Glutamatergic neuron (in vitro differentiated cells): ENCODE measurements around the gene PHF14. TPM values are rescaled to one million over a fixed set of nuclear protein-coding genes. Genes with fewer than 3 reads are reported as not detected.

Source experiments
- DNase-seq: peaks from one replicate; pipeline ENCODE4 v3.0.0; 2022
- H3K27ac Mint-ChIP-seq: one replicate; pipeline ENCODE4 v1.8.0; 2020; ENCODE audit warnings: mild to moderate bottlenecking, mixed read lengths, inconsistent platforms; ENCODE audit not compliant: unreplicated experiment
- H3K27me3 Mint-ChIP-seq: one replicate; pipeline ENCODE4 v1.8.0; 2020; ENCODE audit warnings: mild to moderate bottlenecking, moderate library complexity, mixed read lengths, inconsistent platforms; ENCODE audit not compliant: unreplicated experiment
- H3K36me3 Mint-ChIP-seq: one replicate; pipeline ENCODE4 v1.8.0; 2020; ENCODE audit warnings: mild to moderate bottlenecking, mixed read lengths, inconsistent platforms; ENCODE audit not compliant: unreplicated experiment
- H3K4me1 Mint-ChIP-seq: one replicate; pipeline ENCODE4 v1.8.0; 2020; ENCODE audit warnings: mild to moderate bottlenecking, low read depth, mixed read lengths, inconsistent platforms; ENCODE audit not compliant: unreplicated experiment
- H3K4me3 Mint-ChIP-seq: one replicate; pipeline ENCODE4 v1.8.0; 2020; ENCODE audit warnings: mild to moderate bottlenecking, mixed read lengths, inconsistent platforms; ENCODE audit not compliant: unreplicated experiment
- H3K9me3 Mint-ChIP-seq: one replicate; pipeline ENCODE4 v1.8.0; 2020; ENCODE audit warnings: mild to moderate bottlenecking, moderate library complexity, mixed read lengths, inconsistent platforms; ENCODE audit not compliant: unreplicated experiment
- CTCF ChIP-seq: fragments of 200-600 bp; sonication (generic); IDR thresholded peaks from one replicate; pipeline ENCODE4 v1.5.0; 2021; ENCODE audit not compliant: partially characterized antibody, unreplicated experiment
- total RNA-seq: library from RNA; stranded (reverse); fragmentation: NEBNext Ultra II Directional; extraction: Animal tissue kit (Norgen Biotek cat#: 25700); gene quantifications from one replicate; pipeline ENCODE4 v1.2.1, GENCODE V29; 2021; ENCODE audit not compliant: unreplicated experiment

The PHF14 gene
- total RNA-seq, 1 donor from 2014 or later, result 90.1 TPM

- Mint-ChIP-seq H3K4me3 (no peak overlapping the region), H3K4me1 (no peaks in the 10 kb centered on the region), H3K9me3 (peaks cover 4% of the 10 kb centered on the region), H3K27ac (no peak overlapping the region), H3K27me3 (no peaks in the 10 kb centered on the region), H3K36me3 (peaks cover 12% of the 10 kb centered on the region)
- no peak for DNase-seq
- TF ChIP-seq CTCF, result no peak
Measured at GRCh38 chr7:11026452-11027359, 53.0 kb downstream of the PHF14 start.

- no peak for DNase-seq
- H3K9me3 Mint-ChIP-seq, result no peaks in the 10 kb centered on the region
- H3K36me3 Mint-ChIP-seq, result no peaks in the 10 kb centered on the region
- H3K4me3 Mint-ChIP-seq, result no peak overlapping the region
- no peaks in the 10 kb centered on the region for H3K27me3 Mint-ChIP-seq
- TF ChIP-seq CTCF, result no peak
- no peak overlapping the region for H3K27ac Mint-ChIP-seq
- H3K4me1 Mint-ChIP-seq, result no peaks in the 10 kb centered on the region
Measured at GRCh38 chr7:11035661-11036060, 62.0 kb downstream of the PHF14 start.

GRCh38 chr7:11039974-11040373 is 66.3 kb downstream of the PHF14 start:
- Mint-ChIP-seq H3K4me3 (no peak overlapping the region), H3K27ac (no peak overlapping the region)

GRCh38 chr7:11054033-11054432 is 80.4 kb downstream of the PHF14 start:
- H3K4me1 Mint-ChIP-seq, result no peaks in the 10 kb centered on the region
- H3K27me3 Mint-ChIP-seq, result no peaks in the 10 kb centered on the region
- no peaks in the 10 kb centered on the region for H3K36me3 Mint-ChIP-seq
- no peak overlapping the region for H3K4me3 Mint-ChIP-seq
- no peaks in the 10 kb centered on the region for H3K9me3 Mint-ChIP-seq
- no peak for DNase-seq
- no peak for TF ChIP-seq CTCF
- no peak overlapping the region for H3K27ac Mint-ChIP-seq

More at GRCh38 chr7:11039974-11040373, 66.3 kb downstream of the PHF14 start:
- Mint-ChIP-seq H3K27me3 (no peaks in the 10 kb centered on the region), H3K36me3 (no peaks in the 10 kb centered on the region), H3K9me3 (no peaks in the 10 kb centered on the region), H3K4me1 (no peaks in the 10 kb centered on the region)
- TF ChIP-seq CTCF, result no peak
- DNase-seq, result no peak

- no peak for TF ChIP-seq CTCF
- no peaks in the 10 kb centered on the region for H3K27me3 Mint-ChIP-seq
- H3K9me3 Mint-ChIP-seq, result no peaks in the 10 kb centered on the region
- H3K4me3 Mint-ChIP-seq, result no peak overlapping the region
- peaks cover 13% of the 10 kb centered on the region for H3K4me1 Mint-ChIP-seq
- H3K27ac Mint-ChIP-seq, result no peak overlapping the region
- no peaks in the 10 kb centered on the region for H3K36me3 Mint-ChIP-seq
- DNase-seq, result no peak
Measured at GRCh38 chr7:11060893-11061292, 87.2 kb downstream of the PHF14 start.
